KMS-11 (cell line): ENCODE data around the gene FAM120B.
"Not testable (repeated sequence)": the region's sequence is repeated elsewhere in the genome, so short reads cannot be mapped to it uniquely, and the experiment has no call there.

Experiments
- H2AFZ ChIP-seq: fragments of 200-600 bp; sonication (generic); 2 replicates; pipeline ENCODE4 v1.6.1; 2016; ENCODE audit warnings: antibody characterized with exemption, mixed run types, low read depth
- H3K27ac ChIP-seq: fragments of 200-600 bp; sonication (generic); 2 replicates; pipeline ENCODE4 v1.6.1; 2016; ENCODE audit warnings: mild to moderate bottlenecking, mixed run types
- H3K27me3 ChIP-seq: fragments of 200-600 bp; sonication (generic); 2 replicates; pipeline ENCODE4 v1.6.1; 2017; ENCODE audit warnings: mild to moderate bottlenecking, low read depth, mixed run types, moderate library complexity; ENCODE audit not compliant: insufficient read depth
- H3K36me3 ChIP-seq: fragments of 200-600 bp; sonication (generic); 2 replicates; pipeline ENCODE4 v1.6.1; 2017; ENCODE audit warnings: mild to moderate bottlenecking, mixed run types; ENCODE audit not compliant: insufficient read depth
- H3K4me1 ChIP-seq: fragments of 200-600 bp; sonication (generic); 2 replicates; pipeline ENCODE4 v1.6.1; 2016; ENCODE audit warnings: mild to moderate bottlenecking, low read depth, mixed run types; ENCODE audit not compliant: poor library complexity, severe bottlenecking
- H3K4me2 ChIP-seq: fragments of 200-600 bp; sonication (generic); 2 replicates; pipeline ENCODE4 v1.7.0; 2016; ENCODE audit warnings: mild to moderate bottlenecking, mixed run types
- H3K4me3 ChIP-seq: fragments of 200-600 bp; sonication (generic); IDR thresholded peaks from 2 replicates; pipeline ENCODE4 v1.6.1; 2017; ENCODE audit warnings: low read depth, low read length, mixed read lengths; ENCODE audit not compliant: insufficient read depth
- H3K79me2 ChIP-seq: fragments of 200-600 bp; sonication (generic); 2 replicates; pipeline ENCODE4 v1.6.1; 2016; ENCODE audit warnings: low read depth, mixed run types; ENCODE audit not compliant: insufficient read depth
- H3K9ac ChIP-seq: fragments of 200-600 bp; sonication (generic); 2 replicates; pipeline ENCODE4 v1.6.1; 2016; ENCODE audit warnings: mild to moderate bottlenecking, mixed run types
- H4K20me1 ChIP-seq: fragments of 200-600 bp; sonication (generic); 2 replicates; pipeline ENCODE4 v1.6.1; 2016; ENCODE audit warnings: mild to moderate bottlenecking, mixed run types; ENCODE audit not compliant: insufficient read depth
- TF ChIP-seq, protein P1 (sequence below): fragments of 200-600 bp; sonication (generic); conservative IDR thresholded peaks from 2 replicates; pipeline ENCODE4 v1.6.1; 2017; ENCODE audit warnings: low read depth, mild to moderate bottlenecking, antibody characterized with exemption, low read length, moderate library complexity, mixed read lengths

Gene FAM120B

DNA sequence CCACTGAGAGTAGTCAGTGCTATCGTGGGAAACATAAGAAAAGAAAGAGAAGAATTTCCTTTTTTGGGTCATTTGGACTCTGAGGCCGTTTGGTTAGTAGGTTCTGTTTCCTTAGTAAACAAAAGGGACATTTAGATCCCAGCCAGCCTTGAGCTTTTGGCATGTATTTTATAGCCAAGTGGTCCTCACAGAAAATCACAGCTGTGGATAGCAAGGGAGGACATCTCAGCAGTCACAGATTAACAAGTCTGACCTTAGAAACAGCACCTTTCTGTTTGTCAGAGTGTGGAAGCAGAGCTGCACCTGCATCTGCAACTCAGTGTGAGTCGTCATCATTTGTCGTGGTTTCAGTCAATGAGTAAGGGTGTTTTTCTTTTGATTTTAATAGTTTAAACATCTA is 40.5 kb downstream of the FAM120B start:
- peak overlapping the region; percentile 40 for H3K27ac ChIP-seq
- H3K36me3 ChIP-seq, result 0 out of 2 replicates have a peak, but pooled peaks cover 3% of the 10 kb centered on the region
- no peak overlapping the region for H3K9ac ChIP-seq
- no peaks in the 10 kb centered on the region for H3K4me1 ChIP-seq
- no peaks in the 10 kb centered on the region for H3K79me2 ChIP-seq
- H2AFZ ChIP-seq, result no peak overlapping the region
- TF ChIP-seq, protein P1, sequence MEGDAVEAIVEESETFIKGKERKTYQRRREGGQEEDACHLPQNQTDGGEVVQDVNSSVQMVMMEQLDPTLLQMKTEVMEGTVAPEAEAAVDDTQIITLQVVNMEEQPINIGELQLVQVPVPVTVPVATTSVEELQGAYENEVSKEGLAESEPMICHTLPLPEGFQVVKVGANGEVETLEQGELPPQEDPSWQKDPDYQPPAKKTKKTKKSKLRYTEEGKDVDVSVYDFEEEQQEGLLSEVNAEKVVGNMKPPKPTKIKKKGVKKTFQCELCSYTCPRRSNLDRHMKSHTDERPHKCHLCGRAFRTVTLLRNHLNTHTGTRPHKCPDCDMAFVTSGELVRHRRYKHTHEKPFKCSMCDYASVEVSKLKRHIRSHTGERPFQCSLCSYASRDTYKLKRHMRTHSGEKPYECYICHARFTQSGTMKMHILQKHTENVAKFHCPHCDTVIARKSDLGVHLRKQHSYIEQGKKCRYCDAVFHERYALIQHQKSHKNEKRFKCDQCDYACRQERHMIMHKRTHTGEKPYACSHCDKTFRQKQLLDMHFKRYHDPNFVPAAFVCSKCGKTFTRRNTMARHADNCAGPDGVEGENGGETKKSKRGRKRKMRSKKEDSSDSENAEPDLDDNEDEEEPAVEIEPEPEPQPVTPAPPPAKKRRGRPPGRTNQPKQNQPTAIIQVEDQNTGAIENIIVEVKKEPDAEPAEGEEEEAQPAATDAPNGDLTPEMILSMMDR, result no peak
- no peaks in the 10 kb centered on the region for H3K27me3 ChIP-seq
- no peak overlapping the region for H3K4me2 ChIP-seq
- no peak overlapping the region for H3K4me3 ChIP-seq
- no peaks in the 10 kb centered on the region for H4K20me1 ChIP-seq

DNA sequence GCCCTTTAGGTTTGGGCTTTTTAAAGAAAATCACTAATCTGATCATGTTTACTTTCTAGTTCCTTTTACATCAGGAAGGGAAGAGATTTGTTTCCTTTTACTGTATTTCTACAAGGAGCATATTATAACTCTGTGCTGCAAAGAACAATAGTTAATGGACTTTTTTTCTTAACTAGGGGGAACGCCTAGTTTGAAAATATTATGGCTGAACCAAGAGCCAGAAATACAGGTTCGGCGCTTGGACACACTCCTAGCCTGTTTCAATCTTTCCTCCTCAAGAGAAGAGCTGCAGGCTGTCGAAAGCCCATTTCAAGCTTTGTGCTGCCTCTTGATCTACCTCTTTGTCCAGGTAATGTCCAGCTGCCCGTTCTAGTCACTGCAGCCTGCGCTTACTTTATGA is 41.4 kb downstream of the FAM120B start:
- no peak overlapping the region for H3K4me2 ChIP-seq
- no peaks in the 10 kb centered on the region for H3K27me3 ChIP-seq
- TF ChIP-seq, protein P1, result no peak
- no peak overlapping the region for H3K4me3 ChIP-seq
- no peaks in the 10 kb centered on the region for H4K20me1 ChIP-seq
- H3K4me1 ChIP-seq, result no peaks in the 10 kb centered on the region
- H3K36me3 ChIP-seq, result 0 out of 2 replicates have a peak, but pooled peaks cover 3% of the 10 kb centered on the region
- no peak overlapping the region for H2AFZ ChIP-seq
- no peak overlapping the region for H3K9ac ChIP-seq
- no peaks in the 10 kb centered on the region for H3K79me2 ChIP-seq
- H3K27ac ChIP-seq, result no peak overlapping the region

DNA sequence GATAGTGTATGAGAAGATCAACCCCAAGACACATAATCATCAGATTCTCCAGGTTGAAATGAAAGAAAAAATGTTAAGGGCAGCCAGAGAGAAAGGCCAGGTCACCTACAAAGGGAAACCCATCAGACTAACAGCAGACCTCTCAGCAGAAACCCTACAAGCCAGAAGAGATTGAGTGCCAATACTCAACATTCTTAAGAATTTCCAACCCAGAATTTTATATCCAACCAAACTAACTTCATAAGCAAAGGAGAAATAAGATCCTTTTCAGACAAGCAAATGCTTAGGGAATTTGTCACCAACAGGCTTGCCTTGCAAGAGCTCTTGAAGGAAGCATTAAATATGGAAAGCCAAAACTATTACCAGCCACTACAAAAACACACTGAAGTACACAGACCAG is 44.9 kb downstream of the FAM120B start:
- H3K36me3 ChIP-seq, H3K4me3 ChIP-seq, H3K9ac ChIP-seq: not testable (repeated sequence)

DNA sequence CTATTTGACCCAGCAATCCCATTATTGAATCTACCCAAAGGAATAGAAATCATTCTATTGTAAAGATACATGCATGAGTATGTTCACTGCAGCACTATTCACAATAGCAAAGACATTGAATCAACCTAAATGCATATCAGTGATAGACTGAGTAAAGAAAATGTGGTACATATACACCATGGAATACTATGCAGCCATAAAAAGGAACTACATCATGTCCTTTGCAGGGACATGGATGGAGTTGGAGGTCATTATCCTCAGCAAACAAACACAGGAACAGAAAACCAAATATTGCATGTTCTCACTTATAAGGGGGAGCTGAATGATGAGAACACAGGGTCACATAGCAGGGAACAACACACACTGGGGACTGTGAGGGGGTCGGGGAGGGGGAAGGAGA is 48.6 kb downstream of the FAM120B start:
- H3K4me2 ChIP-seq, H3K9ac ChIP-seq, H3K79me2 ChIP-seq, H2AFZ ChIP-seq, H3K27ac ChIP-seq, H3K4me1 ChIP-seq, H3K27me3 ChIP-seq, H3K4me3 ChIP-seq, H3K36me3 ChIP-seq, H4K20me1 ChIP-seq: not testable (repeated sequence)

More for the DNA sequence above, 44.9 kb downstream of the FAM120B start:
- H2AFZ ChIP-seq, H3K4me1 ChIP-seq, H3K79me2 ChIP-seq, H3K27ac ChIP-seq, H3K4me2 ChIP-seq, H3K27me3 ChIP-seq, H4K20me1 ChIP-seq: not testable (repeated sequence)

DNA sequence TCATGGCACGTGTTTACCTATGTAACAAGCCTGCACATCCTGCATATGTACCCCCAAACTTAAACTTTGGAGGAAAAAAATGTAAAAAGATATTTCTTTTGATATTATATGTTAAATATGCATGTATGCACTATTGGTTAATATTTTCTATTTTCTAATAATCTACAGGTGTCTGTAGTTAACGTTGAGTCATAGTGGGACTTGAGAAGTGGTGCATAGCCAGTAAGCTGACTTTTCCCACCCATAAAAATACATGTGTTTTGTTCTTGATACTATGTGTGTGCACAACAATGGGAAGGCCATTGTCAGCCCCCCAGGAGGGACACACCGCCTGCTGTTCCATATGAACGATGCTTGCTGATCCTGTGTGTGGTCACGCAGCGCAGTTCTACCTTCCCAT is 49.1 kb downstream of the FAM120B start:
- Histone ChIP-seq H3K79me2 (no peaks in the 10 kb centered on the region), H3K36me3 (no peaks in the 10 kb centered on the region), H2AFZ (no peak overlapping the region), H3K27me3 (no peaks in the 10 kb centered on the region), H3K4me2 (no peak overlapping the region), H3K27ac (no peak overlapping the region), H3K4me3 (no peak overlapping the region), H3K9ac (no peak overlapping the region), H3K4me1 (no peaks in the 10 kb centered on the region), H4K20me1 (no peaks in the 10 kb centered on the region)
- TF ChIP-seq, protein P1, result no peak
